IMR-90 (cell line): ENCODE measurements around the gene TSPAN14. TPM values are rescaled to one million over a fixed set of nuclear protein-coding genes. Genes with fewer than 3 reads are reported as not detected.

ENCODE experiments used
- ATAC-seq: fragments of 200-7000 bp; cut with Tn5 transposase; 2 replicates; pipeline ENCODE4 v1.9.1; 2020; ENCODE audit warnings: low read depth, mild to moderate bottlenecking, moderate library complexity
- BruUV-seq: library from RNA; stranded (reverse); fragments of 400-500 nt; replicated peaks from 2 replicates; lab custom pipeline; 2021; lab: Mats Ljungman, UMichigan
- CTCF ChIA-PET: fragments of 300-600 bp; formaldehyde crosslinking; extraction: SDS; loops from one replicate; lab custom pipeline; 2021; ENCODE audit warnings: antibody characterized with exemption; lab: Yijun Ruan, JAX
- POLR2A ChIA-PET: fragments of 300-600 bp; sonication (Branson Sonifier 250); formaldehyde crosslinking; loops from one replicate; lab custom pipeline; 2022; ENCODE audit warnings: antibody characterized with exemption; ENCODE audit not compliant: unreplicated experiment; lab: Charles Lee
- DNase-seq: peaks from one replicate; pipeline ENCODE4 v3.0.0; 2013
- H2AFZ ChIP-seq: replicated peaks from 2 replicates; pipeline ENCODE3; 2013; ENCODE audit warnings: low read length, mild to moderate bottlenecking; ENCODE audit not compliant: poor library complexity
- H2AK5ac ChIP-seq: 2 replicates; pipeline ENCODE4 v1.6.1; 2013; ENCODE audit warnings: low read depth, low read length, inconsistent platforms
- H2AK9ac ChIP-seq: replicated peaks from 2 replicates; pipeline ENCODE3; 2013; ENCODE audit warnings: mild to moderate bottlenecking, low read depth, low read length, moderate library complexity; ENCODE audit not compliant: poor library complexity
- H2BK120ac ChIP-seq: 2 replicates; pipeline ENCODE4 v1.6.1; 2013; ENCODE audit warnings: low read depth, low read length, inconsistent platforms
- H2BK15ac ChIP-seq: 3 replicates; pipeline ENCODE4 v1.6.1; 2013; ENCODE audit warnings: low read depth, low read length, inconsistent platforms
- H2BK20ac ChIP-seq: 2 replicates; pipeline ENCODE4 v1.6.1; 2013; ENCODE audit warnings: low read depth, mild to moderate bottlenecking, inconsistent platforms, low read length, moderate library complexity
- H2BK5ac ChIP-seq: 2 replicates; pipeline ENCODE4 v1.6.1; 2013; ENCODE audit warnings: mild to moderate bottlenecking, low read depth, low read length, inconsistent platforms; ENCODE audit not compliant: poor library complexity, severe bottlenecking
- H3K14ac ChIP-seq: replicated peaks from 2 replicates; pipeline ENCODE4 v1.6.1; 2013; ENCODE audit warnings: low read depth, low read length, inconsistent platforms
- H3K18ac ChIP-seq: 2 replicates; pipeline ENCODE4 v1.6.1; 2013; ENCODE audit warnings: low read depth, low read length, control low read depth
- H3K23ac ChIP-seq: 2 replicates; pipeline ENCODE4 v1.6.1; 2013; ENCODE audit warnings: low read depth, low read length, inconsistent platforms
- H3K27ac ChIP-seq: 2 replicates; pipeline ENCODE4 v1.5.1; 2013; ENCODE audit warnings: mild to moderate bottlenecking, control low read depth, low read length; ENCODE audit not compliant: insufficient read depth
- H3K27me3 ChIP-seq: 2 replicates; pipeline ENCODE4 v1.6.1; 2013; ENCODE audit warnings: low read length; ENCODE audit not compliant: control insufficient read depth, insufficient read depth
- H3K36me3 ChIP-seq: 2 replicates; pipeline ENCODE4 v1.6.1; 2013; ENCODE audit warnings: low read length, mixed read lengths; ENCODE audit not compliant: control insufficient read depth, insufficient read depth
- H3K4ac ChIP-seq: 2 replicates; pipeline ENCODE4 v1.6.1; 2013; ENCODE audit warnings: low read depth, low read length, inconsistent platforms
- H3K4me1 ChIP-seq: 2 replicates; pipeline ENCODE4 v1.6.1; 2013; ENCODE audit warnings: low read length, mixed read lengths; ENCODE audit not compliant: control insufficient read depth, insufficient read depth
- H3K4me2 ChIP-seq: 2 replicates; pipeline ENCODE4 v1.6.1; 2013; ENCODE audit warnings: low read depth, mild to moderate bottlenecking, control low read depth, low read length, moderate library complexity
- H3K4me3 ChIP-seq: 2 replicates; pipeline ENCODE4 v1.5.1; 2013; ENCODE audit warnings: low read depth, mild to moderate bottlenecking, control low read depth, low read length, moderate library complexity; ENCODE audit not compliant: insufficient read depth
- H3K56ac ChIP-seq: 2 replicates; pipeline ENCODE4 v1.6.1; 2013; ENCODE audit warnings: low read length, inconsistent platforms; ENCODE audit not compliant: insufficient read depth; ENCODE audit errors: extremely low read depth
- H3K79me1 ChIP-seq, 2 experiments: 2 replicates each; pipeline ENCODE4 v1.6.1; 2013; ENCODE audit warnings: low read length in 2 of 2, inconsistent platforms in 1 of 2, low read depth in 1 of 2
- H3K9ac ChIP-seq: 2 replicates; pipeline ENCODE4 v1.6.1; 2013; ENCODE audit warnings: low read depth, low read length, control low read depth
- H3K9me1 ChIP-seq: 2 replicates; pipeline ENCODE4 v1.6.1; 2013; ENCODE audit warnings: low read length, inconsistent platforms; ENCODE audit not compliant: insufficient read depth
- H3K9me3 ChIP-seq: 2 replicates; pipeline ENCODE4 v1.6.1; 2013; ENCODE audit warnings: low read length; ENCODE audit not compliant: control insufficient read depth, insufficient read depth
- H4K20me1 ChIP-seq: 2 replicates; pipeline ENCODE4 v1.6.1; 2013; ENCODE audit warnings: low read length, inconsistent platforms; ENCODE audit not compliant: insufficient read depth
- H4K5ac ChIP-seq: 2 replicates; pipeline ENCODE4 v1.6.1; 2013; ENCODE audit warnings: mild to moderate bottlenecking, low read depth, low read length, control low read depth
- H4K8ac ChIP-seq, 2 experiments: 2 replicates each; pipeline ENCODE4 v1.6.1; 2013; ENCODE audit warnings: low read depth in 2 of 2, low read length in 2 of 2, control low read depth in 1 of 2, inconsistent platforms in 1 of 2
- H4K91ac ChIP-seq: 2 replicates; pipeline ENCODE4 v1.6.1; 2013; ENCODE audit warnings: low read depth, low read length, inconsistent platforms; ENCODE audit not compliant: insufficient read depth
- BHLHE40 ChIP-seq: fragments of 150-350 bp; IDR thresholded peaks from 2 replicates; pipeline ENCODE4 v1.6.1; 2016; ENCODE audit warnings: mild to moderate bottlenecking, low read depth, low read length
- CEBPB ChIP-seq: IDR thresholded peaks from 2 replicates; pipeline ENCODE4 v1.6.1; 2012; ENCODE audit warnings: low read depth, low read length, improper control_type of control experiment
- CHD1 ChIP-seq: IDR thresholded peaks from 2 replicates; pipeline ENCODE4 v1.6.1; 2012; ENCODE audit warnings: low read depth, low read length, improper control_type of control experiment
- CTCF ChIP-seq: conservative IDR thresholded peaks from 2 replicates; pipeline ENCODE4 v1.5.1; 2012; ENCODE audit warnings: mild to moderate bottlenecking, low read depth, low read length, improper control_type of control experiment
- ELK1 ChIP-seq: fragments of 150-350 bp; IDR thresholded peaks from 2 replicates; pipeline ENCODE4 v1.6.1; 2016; ENCODE audit warnings: low read depth, mild to moderate bottlenecking, low read length, moderate library complexity, borderline replicate concordance
- FOS ChIP-seq: fragments of 150-350 bp; IDR thresholded peaks from 2 replicates; pipeline ENCODE4 v1.6.1; 2016; ENCODE audit warnings: low read depth, low read length
- MAFK ChIP-seq: IDR thresholded peaks from 2 replicates; pipeline ENCODE4 v1.6.1; 2012; ENCODE audit warnings: low read depth, low read length, improper control_type of control experiment
- MAZ ChIP-seq: IDR thresholded peaks from 2 replicates; pipeline ENCODE4 v1.6.1; 2012; ENCODE audit warnings: low read depth, mild to moderate bottlenecking, low read length, improper control_type of control experiment, moderate library complexity, borderline replicate concordance
- MXI1 ChIP-seq: IDR thresholded peaks from 2 replicates; pipeline ENCODE4 v1.6.1; 2012; ENCODE audit warnings: low read depth, mild to moderate bottlenecking, low read length, moderate library complexity, borderline replicate concordance
- NFE2L2 ChIP-seq: fragments of 150-350 bp; IDR thresholded peaks from 2 replicates; pipeline ENCODE4 v1.6.1; 2016; ENCODE audit warnings: low read depth, mild to moderate bottlenecking, low read length
- POLR2A ChIP-seq: IDR thresholded peaks from 2 replicates; pipeline ENCODE4 v1.6.1; 2012; ENCODE audit warnings: mild to moderate bottlenecking, low read depth, low read length
- RAD21 ChIP-seq: IDR thresholded peaks from 2 replicates; pipeline ENCODE4 v1.6.1; 2012; ENCODE audit warnings: low read length, improper control_type of control experiment
- RCOR1 ChIP-seq: IDR thresholded peaks from 2 replicates; pipeline ENCODE4 v1.6.1; 2012; ENCODE audit warnings: mild to moderate bottlenecking, low read length, improper control_type of control experiment; ENCODE audit not compliant: insufficient replicate concordance
- RFX5 ChIP-seq: IDR thresholded peaks from 2 replicates; pipeline ENCODE4 v1.8.0; 2012; ENCODE audit warnings: low read depth, mild to moderate bottlenecking, low read length, moderate library complexity
- SMC3 ChIP-seq: fragments of 150-350 bp; IDR thresholded peaks from 2 replicates; pipeline ENCODE4 v1.6.1; 2016; ENCODE audit warnings: low read depth, mild to moderate bottlenecking, antibody characterized with exemption, low read length, moderate library complexity
- USF2 ChIP-seq: fragments of 150-350 bp; IDR thresholded peaks from 2 replicates; pipeline ENCODE4 v1.6.1; 2017; ENCODE audit warnings: mild to moderate bottlenecking, antibody characterized with exemption, low read length, low read depth
- WGBS, 2 experiments: methylation state at CpG; one replicate each; pipeline versions ENCODE4 v1.1.5 to v1.1.7; 2013; ENCODE audit warnings: missing lambda C conversion rate in 2 of 2; ENCODE audit not compliant: insufficient read length in 1 of 2; ENCODE audit errors: extremely low coverage in 2 of 2; 5-methylcytosine and 5-hydroxymethylcytosine counted together
- dilution Hi-C: fragments of 300-500 bp; cut with HindIII; formaldehyde crosslinking; loops from one replicate; pipeline ENCODE4 v1.14.3; 2018; ENCODE audit warnings: low sequenced_read_pairs; ENCODE audit not compliant: unreplicated experiment
- in situ Hi-C: fragments of 300-500 bp; cut with MboI; formaldehyde crosslinking; loops from 3 replicates; pipeline ENCODE4 v1.14.3; 2019; ENCODE audit warnings: low sequenced_read_pairs, inconsistent platforms, mixed read lengths
- intact Hi-C: fragments of 100-400 bp; cut with micrococcal nuclease; formaldehyde crosslinking; loops from 2 replicates; pipeline ENCODE4 v1.10.0; 2022
- polyA plus RNA-seq, 3 experiments: library from polyadenylated mRNA; depleted of rRNA; stranded (reverse); fragments of >200 nt; gene quantifications; 2 replicates each; pipeline ENCODE4 v1.2.3, GENCODE V29; 2012; ENCODE audit warnings: low replicate concordance in 1 of 3
- total RNA-seq: library from RNA; depleted of rRNA; stranded (reverse); fragments of >200 nt; gene quantifications from 2 replicates; pipeline ENCODE4 v1.2.3, GENCODE V29; 2012

The TSPAN14 gene
- total and polyA plus RNA-seq, 2 of the 4 experiments (the other 2 are of a cell fraction): 18.5 to 43.0 TPM

GRCh38 chr10:80468806-80469421 is 14.8 kb downstream of the TSPAN14 start:
- Histone ChIP-seq H3K9ac (no peak overlapping the region), H3K4me1 (peaks cover 37% of the 10 kb centered on the region), H4K5ac (no peak overlapping the region), H2BK20ac (no peak overlapping the region), H3K36me3 (peaks cover 4% of the 10 kb centered on the region; the same call in 1 of the 2 replicates), H3K23ac (no peak overlapping the region), H2AFZ (no peak overlapping the region), H3K27me3 (no peaks in the 10 kb centered on the region), H2AK9ac (no peak overlapping the region), H3K56ac (no peak overlapping the region), H3K18ac (no peak overlapping the region), H3K4ac (no peak overlapping the region), H3K27ac (no peak overlapping the region), H3K79me1 (peaks cover 23 to 78% of the 10 kb centered on the region in 2 experiments), H3K4me3 (no peak overlapping the region), H4K20me1 (peaks cover 37% of the 10 kb centered on the region), H3K14ac (no peak overlapping the region), H3K4me2 (no peak overlapping the region), H4K8ac (no peak overlapping the region), H3K9me3 (no peaks in the 10 kb centered on the region), H2AK5ac (no peak overlapping the region), H2BK5ac (no peak overlapping the region), H2BK120ac (no peak overlapping the region), H2BK15ac (no peak overlapping the region), H4K91ac (no peak overlapping the region), H3K9me1 (peaks cover 36% of the 10 kb centered on the region)
- in situ Hi-C loops (loop anchor here (25.0 kb wide), 1 partner anchor 307 kb away; no protein-coding TSS in a partner anchor), dilution Hi-C loops (no loop called here), intact Hi-C loops (no loop called here)
- POLR2A ChIA-PET: no interaction called here
- 100% methylated on average over 1 of the region's 7 CpGs; no CpG with 5 or more reads in 1 of the 2 experiments for WGBS, 2 experiments
- CTCF ChIA-PET: interaction anchor here (2.4 kb wide), 1 partner anchor 36 kb away, joined by 6 read pairs; no protein-coding TSS in a partner anchor
- ATAC-seq: no peak
- BruUV-seq: no TSS peak
- DNase-seq: no peak
- TF ChIP-seq CEBPB (no peak), FOS (no peak), RFX5 (no peak), USF2 (no peak), BHLHE40 (no peak), RCOR1 (no peak), SMC3 (no peak), POLR2A (no peak), CHD1 (no peak), MAZ (no peak), ELK1 (no peak), CTCF (no peak), NFE2L2 (no peak), MAFK (no peak), RAD21 (no peak), MXI1 (no peak)
